Stimulated activated CD4-positive, alpha-beta T cell treated with anti-CD3 and anti-CD28 coated beads, Interleukin-12 subunit alpha, Interleukin-12 subunit beta, amount 100 ng/mL, for 4 hours (primary cell): ENCODE measurements around the gene C15orf40.
"Not testable (repeated sequence)": the region's sequence is repeated elsewhere in the genome, so short reads cannot be mapped to it uniquely, and the experiment has no call there.

Experiments
- DNase-seq: peaks from one replicate; pipeline ENCODE4 v3.0.0-alpha.2; 2020

The C15orf40 gene

GRCh38 chr15:82950746-82951370 is 60.6 kb downstream of the C15orf40 start:
- no peak for DNase-seq

- no peak for DNase-seq
These were observed 61.1 kb downstream of the C15orf40 start for GRCh38 chr15:82950295-82950694.

- no peak for DNase-seq
These were observed 65.2 kb downstream of the C15orf40 start for GRCh38 chr15:82946155-82946701.

GRCh38 chr15:82945326-82945725 is 66.1 kb downstream of the C15orf40 start:
- no peak for DNase-seq

GRCh38 chr15:82944821-82945220 is 66.6 kb downstream of the C15orf40 start:
- DNase-seq, result no peak

GRCh38 chr15:82944056-82944455 is 67.4 kb downstream of the C15orf40 start:
- no peak for DNase-seq

- no peak for DNase-seq
These were observed 68.3 kb downstream of the C15orf40 start for GRCh38 chr15:82943176-82943575.

GRCh38 chr15:82942691-82943090 is 68.7 kb downstream of the C15orf40 start:
- no peak for DNase-seq

- not testable (repeated sequence) for DNase-seq
These were observed 71.8 kb downstream of the C15orf40 start for GRCh38 chr15:82939678-82940077.
